HepG2 (cell line): Measurements from ENCODE around the gene PKMYT1. TPM values are rescaled to one million over a fixed set of nuclear protein-coding genes. Genes with fewer than 3 reads are reported as not detected.
A peak's percentile ranks its signal among the peaks of the same experiment; 100 is the strongest.

ENCODE experiments used
- CEBPB ChIP-seq: IDR thresholded peaks from 2 replicates; pipeline ENCODE4 v1.6.1; 2011; ENCODE audit warnings: low read depth, low read length, improper control_type of control experiment, borderline replicate concordance
- EP300 ChIP-seq, 3 experiments: sonication (generic) in 1 of 3; formaldehyde crosslinking in 1 of 3; IDR thresholded peaks; 2 replicates each; pipeline versions ENCODE4 v1.5.1 to v1.6.1; 2011 to 2020; ENCODE audit warnings: low read depth in 2 of 3, low read length in 2 of 3, borderline replicate concordance in 1 of 3, improper control_type of control experiment in 1 of 3, mild to moderate bottlenecking in 1 of 3, missing genetic modification reagents in 1 of 3, moderate library complexity in 1 of 3
- GLI4 ChIP-seq: sonication (generic); formaldehyde crosslinking; IDR thresholded peaks from 2 replicates; pipeline ENCODE4 v1.5.1; 2020; ENCODE audit warnings: missing genetic modification reagents, mild to moderate bottlenecking, moderate library complexity, borderline replicate concordance
- ISL2 ChIP-seq: sonication (generic); formaldehyde crosslinking; IDR thresholded peaks from 2 replicates; pipeline ENCODE4 v1.5.0; 2020; ENCODE audit warnings: missing genetic modification reagents
- KLF12 ChIP-seq: sonication (generic); formaldehyde crosslinking; IDR thresholded peaks from 2 replicates; pipeline ENCODE4 v1.4.0; 2020; ENCODE audit warnings: missing genetic modification reagents, borderline replicate concordance
- MAFG ChIP-seq: sonication (generic); formaldehyde crosslinking; IDR thresholded peaks from 2 replicates; pipeline ENCODE4 v1.5.1; 2020; ENCODE audit warnings: mild to moderate bottlenecking, missing genetic modification reagents
- PHF5A ChIP-seq: IDR thresholded peaks from one replicate; pipeline ENCODE4 v1.6.1; 2018; ENCODE audit warnings: low read depth, missing genetic modification reagents; ENCODE audit not compliant: unreplicated experiment
- SRSF4 ChIP-seq: fragments of 200-400 bp; formaldehyde crosslinking; IDR thresholded peaks from one replicate; pipeline ENCODE4 v1.6.1; 2018; ENCODE audit warnings: mild to moderate bottlenecking, low read depth, low read length, moderate library complexity; ENCODE audit not compliant: poor library complexity, severe bottlenecking
- THYN1 ChIP-seq: sonication (generic); formaldehyde crosslinking; IDR thresholded peaks from 2 replicates; pipeline ENCODE4 v1.8.1; 2023; ENCODE audit warnings: low read depth, mild to moderate bottlenecking, moderate library complexity, missing genetic modification reagents, borderline replicate concordance
- TP53 ChIP-seq: sonication (generic); formaldehyde crosslinking; conservative IDR thresholded peaks from 2 replicates; pipeline ENCODE4 v1.4.0; 2020; ENCODE audit warnings: missing genetic modification reagents
- ZFYVE20 ChIP-seq: sonication (generic); formaldehyde crosslinking; IDR thresholded peaks from 2 replicates; pipeline ENCODE4 v1.8.0; 2023; ENCODE audit warnings: low read depth, mild to moderate bottlenecking, moderate library complexity, missing genetic modification reagents, borderline replicate concordance
- ZNF263 ChIP-seq: sonication (generic); formaldehyde crosslinking; IDR thresholded peaks from 2 replicates; pipeline ENCODE4 v1.4.0; 2020; ENCODE audit warnings: missing genetic modification reagents
- ZNF335 ChIP-seq: sonication (generic); formaldehyde crosslinking; IDR thresholded peaks from 2 replicates; pipeline ENCODE4 v1.4.0; 2020; ENCODE audit warnings: missing genetic modification reagents
- ZNF383 ChIP-seq: sonication (generic); formaldehyde crosslinking; IDR thresholded peaks from 2 replicates; pipeline ENCODE4 v1.4.0; 2020; ENCODE audit warnings: missing genetic modification reagents, mild to moderate bottlenecking, borderline replicate concordance
- ZNF720 ChIP-seq: sonication (generic); formaldehyde crosslinking; IDR thresholded peaks from 2 replicates; pipeline ENCODE4 v1.4.0; 2020; ENCODE audit warnings: missing genetic modification reagents
- ZNF75D ChIP-seq: sonication (generic); formaldehyde crosslinking; IDR thresholded peaks from 2 replicates; pipeline ENCODE4 v1.8.1; 2023; ENCODE audit warnings: missing genetic modification reagents, mild to moderate bottlenecking, borderline replicate concordance
- ZNF788 ChIP-seq: sonication (generic); formaldehyde crosslinking; IDR thresholded peaks from 2 replicates; pipeline ENCODE4 v1.5.0; 2020; ENCODE audit warnings: mild to moderate bottlenecking, missing genetic modification reagents, borderline replicate concordance
- ZSCAN29 ChIP-seq: sonication (generic); formaldehyde crosslinking; conservative IDR thresholded peaks from 2 replicates; pipeline ENCODE4 v1.4.0; 2020; ENCODE audit warnings: mild to moderate bottlenecking, missing genetic modification reagents
- polyA plus RNA-seq, 8 experiments: library from polyadenylated mRNA; depleted of rRNA in 3 of 8; stranded (reverse) in 7 of 8; unstranded in 1 of 8; fragments of >200 nt; fragmentation: Illumina TruSeq in 4 of 8; extraction: Trizol in 4 of 8; gene quantifications; 2 replicates each; pipeline versions ENCODE4 v1.2.1 to v1.2.3, GENCODE V29; 2011 to 2016; ENCODE audit warnings: low read depth in 4 of 8, missing spikeins in 1 of 8, mixed read lengths in 1 of 8; ENCODE audit not compliant: insufficient read depth in 1 of 8
- total RNA-seq, 5 experiments: library from RNA; depleted of rRNA; stranded (reverse); fragments of >200 nt; fragmentation: Illumina TruSeq; extraction: Trizol; gene quantifications; 2 replicates each; pipeline ENCODE4 v1.2.3, GENCODE V29; 2016; ENCODE audit warnings: low read depth in 1 of 5
- TF ChIP-seq, protein P1 (sequence below): sonication (generic); formaldehyde crosslinking; IDR thresholded peaks from 2 replicates; pipeline ENCODE4 v1.5.1; 2020; ENCODE audit warnings: missing genetic modification reagents, mild to moderate bottlenecking, borderline replicate concordance
- TF ChIP-seq, protein P2 (sequence below): fragments of 450-650 bp; IDR thresholded peaks from 2 replicates; pipeline ENCODE4 v1.6.1; 2016

The PKMYT1 gene
- total and polyA plus RNA-seq, 2 of the 13 experiments (the other 11 are each of a cell fraction or from before 2014, with no cell fraction given), result 7.0 to 27.8 TPM

DNA sequence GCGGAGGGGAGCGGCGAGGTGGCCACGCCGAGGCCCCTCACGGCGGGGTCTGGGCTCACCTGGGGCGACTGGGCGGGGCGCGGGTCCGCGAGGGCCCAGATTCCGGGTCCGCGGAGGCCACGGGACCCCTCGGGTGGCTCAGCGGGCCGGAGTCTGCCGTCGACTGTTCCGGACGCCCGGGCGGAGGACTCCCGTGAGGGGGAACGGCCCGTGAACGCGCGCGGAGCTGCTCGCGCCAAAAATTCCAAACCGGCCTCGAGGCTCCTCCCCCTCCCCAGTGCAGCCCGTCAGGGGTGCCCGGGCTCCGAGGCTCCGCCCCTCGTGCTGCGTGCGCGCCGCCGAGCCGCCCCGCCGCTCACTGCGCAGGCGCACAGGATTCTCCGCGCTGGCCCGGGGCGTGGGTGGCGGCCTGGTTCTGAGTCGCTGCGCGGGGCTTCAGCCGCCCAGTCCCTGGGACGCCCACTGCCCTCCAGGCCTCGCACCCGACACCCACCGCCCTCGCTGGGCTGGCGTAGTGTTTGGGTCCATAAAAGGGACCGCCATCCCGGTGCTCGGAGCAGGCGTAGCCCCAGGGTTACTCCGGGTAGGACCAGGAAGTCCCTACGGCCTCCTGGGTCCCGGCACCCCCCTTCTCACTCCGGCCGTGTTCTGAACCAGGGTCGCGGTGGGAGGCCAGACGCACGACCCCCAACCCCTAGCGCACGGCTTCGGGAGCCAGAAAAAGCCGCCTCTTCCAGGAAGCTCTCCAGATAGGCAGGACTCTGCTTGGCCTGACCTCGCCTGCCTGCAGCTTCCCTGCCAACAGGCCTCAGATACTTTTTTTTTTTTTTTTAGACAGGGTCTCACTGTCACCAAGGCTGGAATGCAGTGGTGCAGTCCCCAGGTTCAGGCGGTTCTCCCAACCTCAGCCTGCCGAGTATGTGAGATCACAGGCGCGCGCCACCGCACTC is at the start of gene PKMYT1 (continued):
- TF ChIP-seq PHF5A, result peak; percentile 44
- TF ChIP-seq, protein P1, sequence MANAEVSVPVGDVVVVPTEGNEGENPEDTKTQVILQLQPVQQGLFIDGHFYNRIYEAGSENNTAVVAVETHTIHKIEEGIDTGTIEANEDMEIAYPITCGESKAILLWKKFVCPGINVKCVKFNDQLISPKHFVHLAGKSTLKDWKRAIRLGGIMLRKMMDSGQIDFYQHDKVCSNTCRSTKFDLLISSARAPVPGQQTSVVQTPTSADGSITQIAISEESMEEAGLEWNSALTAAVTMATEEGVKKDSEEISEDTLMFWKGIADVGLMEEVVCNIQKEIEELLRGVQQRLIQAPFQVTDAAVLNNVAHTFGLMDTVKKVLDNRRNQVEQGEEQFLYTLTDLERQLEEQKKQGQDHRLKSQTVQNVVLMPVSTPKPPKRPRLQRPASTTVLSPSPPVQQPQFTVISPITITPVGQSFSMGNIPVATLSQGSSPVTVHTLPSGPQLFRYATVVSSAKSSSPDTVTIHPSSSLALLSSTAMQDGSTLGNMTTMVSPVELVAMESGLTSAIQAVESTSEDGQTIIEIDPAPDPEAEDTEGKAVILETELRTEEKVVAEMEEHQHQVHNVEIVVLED, result peak; percentile 94
- no peak for TF ChIP-seq CEBPB
- TF ChIP-seq KLF12, result peak; percentile 82
- no peak for TF ChIP-seq TP53 (CRISPR knock-in tag)
- peak; percentile 67; the same call in 1 of the 2 replicates for TF ChIP-seq ZNF263 (CRISPR knock-in tag)
- 0 out of 2 replicates have a peak, but pooled peaks have one; percentile 15 for TF ChIP-seq ZFYVE20 (CRISPR knock-in tag)
- TF ChIP-seq EP300 (IDR thresholded peaks at IDR 0.05; ENCODE audit: low read depth in 2 of 2, low read length in 2 of 2), result no peak
- TF ChIP-seq EP300 (CRISPR knock-in tag; IDR thresholded peaks at IDR 0.05; ENCODE audit: borderline replicate concordance), result no peak
- TF ChIP-seq ZNF720 (CRISPR knock-in tag), result no peak
- TF ChIP-seq, protein P2, sequence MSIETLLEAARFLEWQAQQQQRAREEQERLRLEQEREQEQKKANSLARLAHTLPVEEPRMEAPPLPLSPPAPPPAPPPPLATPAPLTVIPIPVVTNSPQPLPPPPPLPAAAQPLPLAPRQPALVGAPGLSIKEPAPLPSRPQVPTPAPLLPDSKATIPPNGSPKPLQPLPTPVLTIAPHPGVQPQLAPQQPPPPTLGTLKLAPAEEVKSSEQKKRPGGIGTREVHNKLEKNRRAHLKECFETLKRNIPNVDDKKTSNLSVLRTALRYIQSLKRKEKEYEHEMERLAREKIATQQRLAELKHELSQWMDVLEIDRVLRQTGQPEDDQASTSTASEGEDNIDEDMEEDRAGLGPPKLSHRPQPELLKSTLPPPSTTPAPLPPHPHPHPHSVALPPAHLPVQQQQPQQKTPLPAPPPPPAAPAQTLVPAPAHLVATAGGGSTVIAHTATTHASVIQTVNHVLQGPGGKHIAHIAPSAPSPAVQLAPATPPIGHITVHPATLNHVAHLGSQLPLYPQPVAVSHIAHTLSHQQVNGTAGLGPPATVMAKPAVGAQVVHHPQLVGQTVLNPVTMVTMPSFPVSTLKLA, result peak; percentile 40; the same call in 1 of the 2 replicates
- peak; percentile 18; the same call in 1 of the 2 replicates for TF ChIP-seq ISL2
- peak; percentile 35; the same call in 1 of the 2 replicates for TF ChIP-seq ZNF335 (CRISPR knock-in tag)
- TF ChIP-seq ZNF383, result 0 out of 2 replicates have a peak, but pooled peaks have one; percentile 25
- peak; percentile 88; the same call in 1 of the 2 replicates for TF ChIP-seq GLI4 (CRISPR knock-in tag)
- TF ChIP-seq SRSF4, result peak; percentile 27
- no peak for TF ChIP-seq THYN1
- peak; percentile 27; the same call in 1 of the 2 replicates for TF ChIP-seq ZNF788 (CRISPR knock-in tag)
- TF ChIP-seq ZSCAN29 (CRISPR knock-in tag), result peak; percentile 53; the same call in 1 of the 2 replicates
- TF ChIP-seq ZNF75D (CRISPR knock-in tag), result 0 out of 2 replicates have a peak, but pooled peaks have one; percentile 45
- TF ChIP-seq MAFG (CRISPR knock-in tag), result no peak
